Central memory CD8-positive, alpha-beta T cell (primary cell): ENCODE data around the gene HES5.

ENCODE experiments used
- ATAC-seq: fragments of 150-1000 bp; cut with Tn5 transposase; replicated peaks from 2 replicates; pipeline ENCODE4 v1.10.0; 2022; ENCODE audit warnings: mild to moderate bottlenecking, moderate FRiP score, moderate number of reproducible peaks; ENCODE audit not compliant: poor library complexity, severe bottlenecking; ENCODE audit errors: extremely low read depth
- DNase-seq, 2 donors: peaks; one replicate each; pipeline ENCODE4 v3.0.0; 2021; ENCODE audit warnings: low spot score in 2 of 2
- H3K27ac Mint-ChIP-seq: one replicate; pipeline ENCODE4 v1.8.0; 2022; ENCODE audit warnings: low read depth, mild to moderate bottlenecking, moderate library complexity, mixed read lengths
- H3K27me3 Mint-ChIP-seq: one replicate; pipeline ENCODE4 v1.8.0; 2022; ENCODE audit warnings: mixed read lengths
- H3K36me3 Mint-ChIP-seq: one replicate; pipeline ENCODE4 v1.8.0; 2022; ENCODE audit warnings: mild to moderate bottlenecking, moderate library complexity, mixed read lengths; ENCODE audit not compliant: insufficient read depth
- H3K4me1 Mint-ChIP-seq: one replicate; pipeline ENCODE4 v1.8.0; 2022; ENCODE audit warnings: mixed read lengths
- H3K4me3 Mint-ChIP-seq: one replicate; pipeline ENCODE4 v1.8.0; 2022; ENCODE audit warnings: mild to moderate bottlenecking, moderate library complexity, mixed read lengths
- H3K9me3 Mint-ChIP-seq: one replicate; pipeline ENCODE4 v1.8.0; 2022; ENCODE audit warnings: mixed read lengths

Gene HES5

DNA sequence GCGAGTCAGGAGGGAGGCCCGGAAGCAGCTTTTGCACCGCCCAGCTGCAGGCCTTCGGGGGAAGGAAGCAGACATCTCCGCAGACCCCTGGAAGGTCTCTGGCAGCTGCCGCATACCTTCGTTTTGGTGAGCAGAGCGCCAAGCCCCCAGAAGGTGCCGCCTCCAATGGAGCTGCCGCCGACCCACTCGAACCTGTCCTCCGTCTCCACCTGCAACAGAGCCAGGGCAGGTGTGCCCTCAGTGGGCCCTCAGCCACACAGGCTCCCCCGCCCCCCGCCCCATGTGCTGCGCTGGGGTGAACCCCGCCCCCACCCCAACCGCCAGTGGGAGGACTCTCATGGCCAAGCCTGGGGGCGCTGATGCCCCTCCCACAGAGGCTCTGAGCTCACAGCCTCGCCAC lies 9.9 kb downstream of the HES5 start:
- Mint-ChIP-seq H3K4me3 (no peak overlapping the region), H3K36me3 (peaks cover 22% of the 10 kb centered on the region), H3K27ac (no peak overlapping the region), H3K9me3 (no peaks in the 10 kb centered on the region), H3K4me1 (peaks cover 30% of the 10 kb centered on the region), H3K27me3 (no peaks in the 10 kb centered on the region)
- DNase-seq: no peak
- no peak for ATAC-seq

DNA sequence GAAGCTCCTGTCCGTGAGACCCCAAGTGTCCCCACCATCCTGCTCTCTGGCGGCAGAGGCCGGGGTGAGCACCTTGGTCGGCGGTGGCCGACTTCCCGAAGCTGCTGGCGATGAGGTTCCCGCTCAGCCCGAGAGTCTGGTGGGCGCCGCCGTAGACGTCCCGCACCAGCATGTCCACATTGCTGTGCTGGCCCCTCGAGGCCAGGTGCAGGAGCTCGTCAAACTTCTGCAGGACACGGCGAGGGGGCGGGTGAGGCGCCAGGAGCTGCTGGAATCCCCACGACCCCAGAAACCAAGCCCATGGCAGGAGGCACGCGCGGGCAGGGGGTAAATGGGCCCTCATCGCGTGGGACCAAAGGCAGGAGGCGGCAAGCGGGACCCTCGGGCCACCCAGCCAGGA lies 10.3 kb downstream of the HES5 start:
- H3K36me3 Mint-ChIP-seq: peaks cover 25% of the 10 kb centered on the region
- H3K27me3 Mint-ChIP-seq: no peaks in the 10 kb centered on the region
- H3K4me3 Mint-ChIP-seq: no peak overlapping the region
- DNase-seq (no peak), ATAC-seq (no peak)
- H3K9me3 Mint-ChIP-seq: no peaks in the 10 kb centered on the region
- H3K27ac Mint-ChIP-seq: no peak overlapping the region
- peaks cover 25% of the 10 kb centered on the region for H3K4me1 Mint-ChIP-seq

GRCh38 chr1:2519029-2519685 lies 10.9 kb downstream of the HES5 start:
- Mint-ChIP-seq H3K27me3 (no peaks in the 10 kb centered on the region), H3K36me3 (peaks cover 25% of the 10 kb centered on the region), H3K4me3 (no peak overlapping the region), H3K4me1 (peaks cover 19% of the 10 kb centered on the region), H3K9me3 (no peaks in the 10 kb centered on the region), H3K27ac (no peak overlapping the region)
- DNase-seq (no peak), ATAC-seq (no peak)

- H3K4me1 Mint-ChIP-seq: peaks cover 13% of the 10 kb centered on the region
- H3K9me3 Mint-ChIP-seq: no peaks in the 10 kb centered on the region
- no peak overlapping the region for H3K4me3 Mint-ChIP-seq
- H3K27me3 Mint-ChIP-seq: no peaks in the 10 kb centered on the region
- no peak overlapping the region for H3K27ac Mint-ChIP-seq
- peaks cover 25% of the 10 kb centered on the region for H3K36me3 Mint-ChIP-seq
- ATAC-seq: no peak
- no peak for DNase-seq
These were observed 11.5 kb downstream of the HES5 start for GRCh38 chr1:2518528-2518927.

GRCh38 chr1:2517966-2518365 lies 12.1 kb downstream of the HES5 start:
- ATAC-seq: no peak
- H3K36me3 Mint-ChIP-seq: peaks cover 25% of the 10 kb centered on the region
- peaks cover 7% of the 10 kb centered on the region for H3K4me1 Mint-ChIP-seq
- no peak for DNase-seq
- no peak overlapping the region for H3K27ac Mint-ChIP-seq
- H3K4me3 Mint-ChIP-seq: no peak overlapping the region
- no peaks in the 10 kb centered on the region for H3K9me3 Mint-ChIP-seq
- no peaks in the 10 kb centered on the region for H3K27me3 Mint-ChIP-seq

GRCh38 chr1:2516946-2517345 lies 13.1 kb downstream of the HES5 start:
- H3K27ac Mint-ChIP-seq: no peak overlapping the region
- DNase-seq: no peak
- H3K27me3 Mint-ChIP-seq: no peaks in the 10 kb centered on the region
- H3K9me3 Mint-ChIP-seq: no peaks in the 10 kb centered on the region
- no peak overlapping the region for H3K4me3 Mint-ChIP-seq
- H3K36me3 Mint-ChIP-seq: peaks cover 25% of the 10 kb centered on the region
- no peak for ATAC-seq
- no peaks in the 10 kb centered on the region for H3K4me1 Mint-ChIP-seq

GRCh38 chr1:2516124-2516523 lies 13.9 kb downstream of the HES5 start:
- Mint-ChIP-seq H3K27ac (no peak overlapping the region), H3K9me3 (no peaks in the 10 kb centered on the region), H3K4me3 (no peak overlapping the region), H3K27me3 (no peaks in the 10 kb centered on the region), H3K36me3 (peaks cover 27% of the 10 kb centered on the region), H3K4me1 (no peaks in the 10 kb centered on the region)
- ATAC-seq (no peak), DNase-seq (no peak)

DNA sequence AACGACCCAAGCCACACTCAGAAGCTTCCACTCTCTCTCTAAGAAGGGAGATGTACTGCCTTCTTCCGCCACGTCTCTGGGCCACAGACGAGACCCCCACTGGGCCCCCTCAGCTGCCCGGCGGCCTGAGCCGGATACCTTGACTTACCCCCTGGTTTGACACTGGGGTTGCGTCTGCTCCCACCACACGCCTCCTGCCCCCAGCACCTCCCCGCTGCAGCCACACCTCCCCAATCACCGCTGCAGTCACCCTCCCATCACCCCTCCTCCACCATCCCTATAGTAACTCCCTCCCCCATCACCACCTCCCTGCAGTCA lies 14.3 kb downstream of the HES5 start:
- Mint-ChIP-seq H3K27ac (no peak overlapping the region), H3K4me3 (no peak overlapping the region), H3K27me3 (no peaks in the 10 kb centered on the region), H3K9me3 (no peaks in the 10 kb centered on the region), H3K36me3 (peaks cover 26% of the 10 kb centered on the region), H3K4me1 (no peaks in the 10 kb centered on the region)
- DNase-seq (no peak), ATAC-seq (no peak)

DNA sequence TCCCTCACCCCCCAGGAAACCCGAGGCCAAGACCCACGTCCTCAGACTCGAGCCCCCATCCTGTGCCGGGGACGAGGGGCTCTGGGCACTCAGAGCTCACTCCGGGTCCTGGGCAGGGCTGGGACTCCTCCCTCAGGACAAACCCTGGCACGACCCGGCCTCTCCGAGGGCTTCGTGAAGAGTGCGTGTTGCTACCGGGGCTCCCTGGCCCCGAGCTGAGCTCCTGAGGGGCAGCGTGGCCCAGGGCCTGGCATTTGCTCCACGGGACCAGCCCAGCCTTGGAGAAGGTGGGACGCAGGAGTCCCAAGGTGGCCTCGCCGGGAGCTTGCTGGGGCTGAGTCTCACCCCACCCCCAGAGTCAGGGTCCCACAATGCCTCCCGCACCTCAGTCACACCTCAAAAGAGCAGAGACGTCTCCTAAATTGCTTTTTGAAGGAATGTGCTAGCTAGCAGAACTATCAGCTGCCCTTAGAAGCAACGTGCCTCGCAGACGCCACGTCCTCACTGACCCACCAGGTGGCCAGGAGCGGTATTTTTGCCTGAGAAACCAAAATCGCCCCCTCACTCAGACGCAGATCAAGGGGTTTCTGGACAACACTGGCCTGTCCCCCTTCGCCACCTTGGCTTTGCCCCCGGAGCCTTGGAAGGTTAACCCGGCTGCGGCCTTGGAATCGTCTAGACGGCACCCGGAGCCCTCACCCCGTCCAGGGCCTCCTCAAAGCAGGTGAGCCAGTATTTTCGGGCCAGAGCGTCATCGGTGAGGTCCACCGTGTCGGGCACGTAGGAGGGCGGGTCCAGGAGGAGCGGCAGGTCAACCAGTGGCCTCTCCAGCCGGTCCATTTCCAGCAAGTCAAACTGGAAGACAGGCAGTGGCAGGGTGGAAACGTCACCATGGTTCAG lies 14.9 kb downstream of the HES5 start:
- Mint-ChIP-seq H3K27me3 (no peaks in the 10 kb centered on the region), H3K4me3 (no peak overlapping the region), H3K9me3 (no peaks in the 10 kb centered on the region), H3K27ac (no peak overlapping the region), H3K4me1 (no peaks in the 10 kb centered on the region), H3K36me3 (peaks cover 24% of the 10 kb centered on the region)
- ATAC-seq (no peak), DNase-seq (no peak)

DNA sequence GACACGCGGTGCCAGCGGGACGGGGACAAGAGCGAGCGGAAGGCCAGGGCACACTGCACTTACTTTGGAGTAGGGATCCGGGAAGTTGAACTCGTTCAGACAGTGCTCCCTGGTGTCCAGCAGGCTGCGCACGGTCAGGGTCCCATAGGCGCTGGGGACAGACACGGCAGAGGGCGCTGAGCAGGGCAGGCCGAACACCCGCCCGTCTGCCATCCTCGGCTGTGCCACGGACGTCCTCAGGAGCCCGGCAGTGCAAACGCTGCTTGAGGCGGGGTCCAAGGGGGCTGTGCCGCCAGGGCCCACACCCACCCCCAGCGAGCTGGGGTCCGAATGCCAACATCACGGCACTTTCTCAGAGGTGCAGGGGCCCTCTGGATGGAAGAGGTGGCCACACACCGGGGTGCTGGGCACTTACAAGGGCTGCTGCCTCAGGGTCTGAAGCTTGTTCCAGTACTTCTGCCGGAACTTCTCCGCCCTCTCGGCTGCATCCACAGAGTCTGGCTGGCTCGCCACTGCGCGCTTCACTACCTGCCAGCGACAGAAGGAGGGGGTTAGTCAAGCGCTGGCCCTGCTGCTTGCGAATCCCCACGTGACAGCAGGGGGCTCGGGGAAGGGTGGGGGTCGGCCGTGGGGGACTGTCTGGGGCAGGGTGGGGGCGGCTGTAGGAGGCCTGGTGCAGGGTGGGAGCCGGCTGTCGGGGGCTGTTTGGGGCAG lies 16.0 kb downstream of the HES5 start:
- DNase-seq (no peak), ATAC-seq (no peak)
- no peak overlapping the region for H3K27ac Mint-ChIP-seq
- H3K36me3 Mint-ChIP-seq: peaks cover 26% of the 10 kb centered on the region
- H3K27me3 Mint-ChIP-seq: no peaks in the 10 kb centered on the region
- H3K4me3 Mint-ChIP-seq: no peak overlapping the region
- no peaks in the 10 kb centered on the region for H3K4me1 Mint-ChIP-seq
- H3K9me3 Mint-ChIP-seq: no peaks in the 10 kb centered on the region

DNA sequence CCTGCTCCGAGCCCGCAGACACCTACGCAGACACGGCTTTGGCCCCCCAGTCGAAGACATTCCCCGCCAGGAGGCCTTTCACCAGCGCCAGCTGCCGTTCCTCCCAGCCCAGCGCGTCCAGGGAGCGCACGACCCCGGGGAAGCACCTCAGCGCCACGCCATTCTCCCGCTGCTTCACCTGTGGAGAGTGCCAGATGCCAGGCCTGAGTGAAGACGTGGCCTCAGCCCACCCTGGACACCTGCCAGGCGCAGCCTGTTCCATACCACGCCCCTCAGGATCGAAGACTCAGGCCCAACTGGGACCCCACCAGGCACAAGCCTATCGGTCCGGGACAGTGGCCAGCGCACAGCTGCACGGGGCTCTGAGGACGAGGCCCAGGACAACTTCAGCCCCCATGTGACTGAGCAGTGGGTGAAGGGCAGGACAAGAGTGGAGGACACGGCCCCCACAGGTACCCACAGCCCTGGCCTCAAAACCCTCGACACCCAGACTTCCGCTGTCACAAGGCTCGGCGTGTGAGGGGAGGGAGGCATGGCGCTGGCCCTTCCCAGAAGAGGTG lies 17.1 kb downstream of the HES5 start:
- Mint-ChIP-seq H3K9me3 (no peaks in the 10 kb centered on the region), H3K27me3 (no peaks in the 10 kb centered on the region), H3K36me3 (peaks cover 25% of the 10 kb centered on the region), H3K27ac (no peak overlapping the region), H3K4me3 (no peak overlapping the region), H3K4me1 (no peaks in the 10 kb centered on the region)
- no peak for ATAC-seq
- DNase-seq: no peak

GRCh38 chr1:2510366-2511155 lies 19.5 kb downstream of the HES5 start:
- Mint-ChIP-seq H3K36me3 (peaks cover 21% of the 10 kb centered on the region), H3K27me3 (no peaks in the 10 kb centered on the region), H3K4me3 (no peak overlapping the region), H3K4me1 (no peaks in the 10 kb centered on the region), H3K9me3 (no peaks in the 10 kb centered on the region), H3K27ac (no peak overlapping the region)
- ATAC-seq: no peak
- DNase-seq: no peak
